ENCODE measurements around the gene MXRA8.
"Not testable (repeated sequence)": the region's sequence is repeated elsewhere in the genome, so short reads cannot be mapped to it uniquely, and the experiment has no call there.

The MXRA8 gene

GRCh38 chr1:1390675-1391074, 32.3 kb upstream of the MXRA8 start:
- FAIRE-seq: no peak

- no peak for FAIRE-seq
Observed at GRCh38 chr1:1388078-1388472, 29.7 kb upstream of the MXRA8 start.

- no peak for FAIRE-seq
Observed at GRCh38 chr1:1387098-1388077, 29.0 kb upstream of the MXRA8 start.

- no peak for FAIRE-seq
Observed at GRCh38 chr1:1385931-1386330, 27.6 kb upstream of the MXRA8 start.

GRCh38 chr1:1385339-1385738, 27.0 kb upstream of the MXRA8 start:
- FAIRE-seq: not testable (repeated sequence)

- FAIRE-seq: no peak
Observed at GRCh38 chr1:1381294-1381693, 22.9 kb upstream of the MXRA8 start.

GRCh38 chr1:1380860-1381259, 22.5 kb upstream of the MXRA8 start:
- no peak for FAIRE-seq

- FAIRE-seq: no peak
Observed at GRCh38 chr1:1377540-1378205, 19.3 kb upstream of the MXRA8 start.

- FAIRE-seq: no peak
Observed at GRCh38 chr1:1376551-1377226, 18.3 kb upstream of the MXRA8 start.

GRCh38 chr1:1374929-1375662, 16.7 kb upstream of the MXRA8 start, which contains the start of gene AURKAIP1:
Gene AURKAIP1 (minus strand): TSS chr1:1375207. CDS start chr1:1374756, 451 bp downstream.
- peak; percentile 98 for FAIRE-seq

- FAIRE-seq: no peak
Observed at GRCh38 chr1:1374589-1374928, 16.2 kb upstream of the MXRA8 start.

GRCh38 chr1:1373815-1374588, 15.6 kb upstream of the MXRA8 start:
- no peak for FAIRE-seq

- no peak for FAIRE-seq
Observed at GRCh38 chr1:1373051-1373814, 14.9 kb upstream of the MXRA8 start.

GRCh38 chr1:1371746-1372711, 13.7 kb upstream of the MXRA8 start:
- no peak for FAIRE-seq

GRCh38 chr1:1371364-1371745, 13.0 kb upstream of the MXRA8 start:
- FAIRE-seq: no peak

- no peak for FAIRE-seq
Observed at GRCh38 chr1:1370771-1371300, 12.5 kb upstream of the MXRA8 start.

GRCh38 chr1:1370094-1370493, 11.7 kb upstream of the MXRA8 start:
- not testable (repeated sequence) for FAIRE-seq

GRCh38 chr1:1367315-1367714, 9.0 kb upstream of the MXRA8 start:
- FAIRE-seq: no peak

GRCh38 chr1:1366699-1367066, 8.3 kb upstream of the MXRA8 start:
- no peak for FAIRE-seq

All from TTC549 (cell line).